ENCODE data around the gene ZBTB43. TPM values are rescaled to one million over a fixed set of nuclear protein-coding genes. Genes with fewer than 3 reads are reported as not detected.

The ZBTB43 gene
- total and polyA plus RNA-seq, 10 of the 15 experiments (the other 5 are each of a cell fraction or from before 2014, with no cell fraction given) = 2.4 to 19.3 (median 8.7) TPM

DNA sequence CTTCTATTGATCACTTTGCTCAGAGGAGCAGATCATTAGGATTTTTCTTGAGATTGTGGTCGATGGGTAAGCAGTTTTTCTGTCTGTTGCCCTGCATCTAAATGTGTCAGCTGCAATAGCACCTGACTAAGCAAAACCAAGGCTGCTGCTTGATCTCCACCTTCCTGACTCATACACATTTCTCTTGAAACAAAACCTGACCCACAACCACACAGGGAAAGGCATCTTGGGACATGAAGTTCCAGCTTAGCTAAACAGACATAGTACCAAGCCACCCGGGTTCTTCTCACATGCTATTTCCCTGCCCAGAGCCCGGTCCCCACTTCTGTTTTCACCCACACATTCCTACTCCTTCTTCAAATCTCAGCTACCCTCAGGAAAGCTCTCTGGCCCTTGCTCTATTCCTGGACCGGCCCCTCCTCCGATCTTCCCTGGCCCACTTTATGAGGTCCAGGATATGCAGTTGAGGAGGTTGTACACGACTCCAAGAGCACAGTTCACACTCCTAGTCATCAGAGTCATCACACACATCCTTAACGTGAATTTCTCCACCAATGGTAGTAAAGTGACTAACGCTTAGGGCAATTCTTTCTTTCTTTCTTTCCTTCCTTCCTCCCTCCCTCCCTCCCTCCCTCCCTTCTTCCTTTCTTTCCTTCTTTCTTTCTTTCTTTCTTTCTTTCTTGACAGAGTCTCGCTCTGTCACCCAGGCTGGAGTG is 16.0 kb upstream of the ZBTB43 start:
- BruUV-seq (replicated peaks) = no TSS peak
- Histone ChIP-seq H2AFZ (ENCODE audit: control insufficient read depth, low read depth, low read length) (no peak overlapping the region), H3K27me3 (replicated peaks in 1 of 2; ENCODE audit: control insufficient read depth in 2 of 2, insufficient read depth in 2 of 2, low read length in 1 of 2) (peaks cover 1 to 2% of the 10 kb centered on the region in 2 experiments; a peak in 2 of 4 replicates), H3K4me2 (ENCODE audit: control insufficient read depth, insufficient read depth) (no peak overlapping the region), H3K9ac (ENCODE audit: control insufficient read depth, insufficient read depth, low read length) (no peak overlapping the region), H3K79me2 (ENCODE audit: control insufficient read depth, insufficient read depth, low read length) (no peaks in the 10 kb centered on the region), H3K36me3 (ENCODE audit: control insufficient read depth in 2 of 2, insufficient read depth in 2 of 2, low read length in 1 of 2) (no peaks in the 10 kb centered on the region), H3K4me1 (ENCODE audit: control insufficient read depth, insufficient read depth, low read length) (no peaks in the 10 kb centered on the region), H4K20me1 (ENCODE audit: control insufficient read depth, insufficient read depth) (no peaks in the 10 kb centered on the region), H3K4me3 (no peak overlapping the region), H3K9me3 (replicated peaks; ENCODE audit: control insufficient read depth, insufficient read depth, low read length) (no peaks in the 10 kb centered on the region), H3K27ac (ENCODE audit: control insufficient read depth, insufficient read depth) (no peak overlapping the region)
- ChIA-PET SMC1A (ENCODE audit: uncharacterized antibody, unreplicated experiment) (interaction anchor here (1.1 kb wide), 1 partner anchor 19 kb away, joined by 4 read pairs; no protein-coding TSS in a partner anchor), CTCF (interaction anchor here (0.6 to 4.2 kb wide), 4 partner anchors 8 to 87 kb away, joined by 3 to 23 read pairs (median 7); no protein-coding TSS in a partner anchor), RAD21 (ENCODE audit: unreplicated experiment) (interaction anchor here (0.9 kb wide), 1 partner anchor 82 kb away, joined by 3 read pairs; no protein-coding TSS in a partner anchor), POLR2A (no interaction called here)
- FAIRE-seq (peak; percentile 57), DNase-seq (ENCODE audit: low read depth, low spot score) (no peak), ATAC-seq (no peak)
- WGBS (ENCODE audit: insufficient coverage, insufficient replicate concordance, low lambda C conversion rate, missing lambda C conversion rate) = 42% methylated on average over 8 of the region's 9 CpGs
- in situ Hi-C loops (cut with MboI) = no loop called here
- TF ChIP-seq MEF2A (IDR thresholded peaks at IDR 0.05; ENCODE audit: insufficient read depth, low read depth, low read length) (no peak), FOXM1 (IDR thresholded peaks at IDR 0.05; ENCODE audit: low read depth, low read length) (no peak), SPI1 (IDR thresholded peaks at IDR 0.05; ENCODE audit: borderline replicate concordance, insufficient read depth, low read depth, low read length) (no peak), RUNX3 (IDR thresholded peaks at IDR 0.05; ENCODE audit: low read length) (no peak), ZNF217 (IDR thresholded peaks at IDR 0.05) (no peak), CHD1 (IDR thresholded peaks at IDR 0.05; ENCODE audit: low read depth, low read length) (no peak), SREBF1 (IDR thresholded peaks at IDR 0.05; ENCODE audit: low read length) (no peak), BCL11A (IDR thresholded peaks at IDR 0.05; ENCODE audit: low read depth, low read length) (no peak), SMARCA5 (IDR thresholded peaks at IDR 0.05) (no peak)
- TF ChIP-seq, protein P1, sequence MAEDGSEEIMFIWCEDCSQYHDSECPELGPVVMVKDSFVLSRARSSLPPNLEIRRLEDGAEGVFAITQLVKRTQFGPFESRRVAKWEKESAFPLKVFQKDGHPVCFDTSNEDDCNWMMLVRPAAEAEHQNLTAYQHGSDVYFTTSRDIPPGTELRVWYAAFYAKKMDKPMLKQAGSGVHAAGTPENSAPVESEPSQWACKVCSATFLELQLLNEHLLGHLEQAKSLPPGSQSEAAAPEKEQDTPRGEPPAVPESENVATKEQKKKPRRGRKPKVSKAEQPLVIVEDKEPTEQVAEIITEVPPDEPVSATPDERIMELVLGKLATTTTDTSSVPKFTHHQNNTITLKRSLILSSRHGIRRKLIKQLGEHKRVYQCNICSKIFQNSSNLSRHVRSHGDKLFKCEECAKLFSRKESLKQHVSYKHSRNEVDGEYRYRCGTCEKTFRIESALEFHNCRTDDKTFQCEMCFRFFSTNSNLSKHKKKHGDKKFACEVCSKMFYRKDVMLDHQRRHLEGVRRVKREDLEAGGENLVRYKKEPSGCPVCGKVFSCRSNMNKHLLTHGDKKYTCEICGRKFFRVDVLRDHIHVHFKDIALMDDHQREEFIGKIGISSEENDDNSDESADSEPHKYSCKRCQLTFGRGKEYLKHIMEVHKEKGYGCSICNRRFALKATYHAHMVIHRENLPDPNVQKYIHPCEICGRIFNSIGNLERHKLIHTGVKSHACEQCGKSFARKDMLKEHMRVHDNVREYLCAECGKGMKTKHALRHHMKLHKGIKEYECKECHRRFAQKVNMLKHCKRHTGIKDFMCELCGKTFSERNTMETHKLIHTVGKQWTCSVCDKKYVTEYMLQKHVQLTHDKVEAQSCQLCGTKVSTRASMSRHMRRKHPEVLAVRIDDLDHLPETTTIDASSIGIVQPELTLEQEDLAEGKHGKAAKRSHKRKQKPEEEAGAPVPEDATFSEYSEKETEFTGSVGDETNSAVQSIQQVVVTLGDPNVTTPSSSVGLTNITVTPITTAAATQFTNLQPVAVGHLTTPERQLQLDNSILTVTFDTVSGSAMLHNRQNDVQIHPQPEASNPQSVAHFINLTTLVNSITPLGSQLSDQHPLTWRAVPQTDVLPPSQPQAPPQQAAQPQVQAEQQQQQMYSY (CRISPR knock-in tag; IDR thresholded peaks at IDR 0.05) = no peak
- TF ChIP-seq, protein P2, sequence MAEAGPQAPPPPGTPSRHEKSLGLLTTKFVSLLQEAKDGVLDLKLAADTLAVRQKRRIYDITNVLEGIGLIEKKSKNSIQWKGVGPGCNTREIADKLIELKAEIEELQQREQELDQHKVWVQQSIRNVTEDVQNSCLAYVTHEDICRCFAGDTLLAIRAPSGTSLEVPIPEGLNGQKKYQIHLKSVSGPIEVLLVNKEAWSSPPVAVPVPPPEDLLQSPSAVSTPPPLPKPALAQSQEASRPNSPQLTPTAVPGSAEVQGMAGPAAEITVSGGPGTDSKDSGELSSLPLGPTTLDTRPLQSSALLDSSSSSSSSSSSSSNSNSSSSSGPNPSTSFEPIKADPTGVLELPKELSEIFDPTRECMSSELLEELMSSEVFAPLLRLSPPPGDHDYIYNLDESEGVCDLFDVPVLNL (IDR thresholded peaks at IDR 0.05; ENCODE audit: low read depth, low read length) = no peak
- TF ChIP-seq, protein P3, sequence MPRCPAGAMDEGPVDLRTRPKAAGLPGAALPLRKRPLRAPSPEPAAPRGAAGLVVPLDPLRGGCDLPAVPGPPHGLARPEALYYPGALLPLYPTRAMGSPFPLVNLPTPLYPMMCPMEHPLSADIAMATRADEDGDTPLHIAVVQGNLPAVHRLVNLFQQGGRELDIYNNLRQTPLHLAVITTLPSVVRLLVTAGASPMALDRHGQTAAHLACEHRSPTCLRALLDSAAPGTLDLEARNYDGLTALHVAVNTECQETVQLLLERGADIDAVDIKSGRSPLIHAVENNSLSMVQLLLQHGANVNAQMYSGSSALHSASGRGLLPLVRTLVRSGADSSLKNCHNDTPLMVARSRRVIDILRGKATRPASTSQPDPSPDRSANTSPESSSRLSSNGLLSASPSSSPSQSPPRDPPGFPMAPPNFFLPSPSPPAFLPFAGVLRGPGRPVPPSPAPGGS (IDR thresholded peaks at IDR 0.05; ENCODE audit: borderline replicate concordance, insufficient read depth, low read depth, low read length, poor library complexity, severe bottlenecking) = no peak
- intact Hi-C loops (cut with micrococcal nuclease; ENCODE audit: unreplicated experiment) = no loop called here
